ENCODE results near the gene CTXN3. TPM values are rescaled to one million over a fixed set of nuclear protein-coding genes. Genes with fewer than 3 reads are reported as not detected.

Gene CTXN3
- total and polyA plus RNA-seq, 2 donors (not counting 3 experiments of a cell fraction or from before 2014, with no cell fraction given) = not detected

DNA sequence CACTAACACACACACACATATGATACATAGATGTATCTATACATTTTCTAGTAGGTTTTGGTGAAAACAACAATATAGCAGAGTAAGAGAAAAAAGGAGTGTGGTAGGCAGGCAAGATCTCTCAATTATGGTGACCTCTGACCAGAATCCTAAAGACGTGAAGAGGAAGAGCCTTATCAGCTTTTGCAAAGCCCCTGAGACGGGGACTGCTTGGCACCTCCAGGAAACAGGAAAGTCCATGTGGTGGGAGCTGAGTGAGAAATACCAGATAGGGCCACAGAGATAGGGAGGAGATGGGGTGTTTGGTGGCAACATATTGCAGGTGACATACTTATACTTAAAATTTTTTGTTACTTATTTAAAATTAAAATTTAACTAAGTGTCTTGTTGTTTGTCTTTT is 39.9 kb upstream of the CTXN3 start:
- Histone ChIP-seq H3K27ac (ENCODE audit: insufficient read depth, low read depth, low read length) (no peak overlapping the region), H3K36me3 (ENCODE audit: control insufficient read depth in 2 of 2, extremely low read depth in 1 of 2, insufficient read depth in 2 of 2, low read length in 2 of 2) (no peaks in the 10 kb centered on the region), H3K9ac (replicated peaks; ENCODE audit: extremely low read depth, insufficient read depth, low read length) (no peak overlapping the region), H3K27me3 (ENCODE audit: control insufficient read depth in 2 of 2, insufficient read depth in 2 of 2, low read length in 2 of 2) (peaks cover 0 to 2% of the 10 kb centered on the region in 2 experiments), H3K9me1 (replicated peaks; ENCODE audit: control insufficient read depth, extremely low read depth, insufficient read depth, low read length) (no peaks in the 10 kb centered on the region), H3K4me2 (ENCODE audit: insufficient read depth, low read length) (no peak overlapping the region), H4K20me1 (replicated peaks; ENCODE audit: control insufficient read depth, extremely low read depth, insufficient read depth, low read length) (no peaks in the 10 kb centered on the region), H3K4me1 (ENCODE audit: control insufficient read depth, extremely low read depth, insufficient read depth, low read length) (no peaks in the 10 kb centered on the region), H3K79me2 (ENCODE audit: control insufficient read depth, insufficient read depth, low read length) (no peaks in the 10 kb centered on the region), H2AFZ (ENCODE audit: low read depth, low read length) (no peak overlapping the region), H3K4me3 (replicated peaks in 1 of 3; ENCODE audit: insufficient read depth in 1 of 3, low read depth in 1 of 3, low read length in 3 of 3) (no peak overlapping the region), H3K9me3 (replicated peaks; ENCODE audit: control insufficient read depth, insufficient read depth, low read length) (no peaks in the 10 kb centered on the region)
- FAIRE-seq (no peak), DNase-seq (ENCODE audit: low read depth, low spot score) (no peak)
- ChIA-PET CTCF (interaction anchor here (1.1 kb wide), 1 partner anchor 13 kb away, joined by 3 read pairs; no protein-coding TSS in a partner anchor), POLR2A (no interaction called here)
- dilution Hi-C loops (cut with MboI; ENCODE audit: extremely low pct_ligation_motif_present, low sequenced_read_pairs) (no loop called here), intact Hi-C loops (cut with micrococcal nuclease) (no loop called here)
- TF ChIP-seq POLR2AphosphoS5 (IDR thresholded peaks at IDR 0.05; ENCODE audit: insufficient read depth, low read depth, low read length) (no peak), MYC (IDR thresholded peaks at IDR 0.05; ENCODE audit: low read depth, low read length) (no peak), EZH2 (IDR thresholded peaks at IDR 0.05; ENCODE audit: borderline replicate concordance, low read depth, low read length, severe bottlenecking) (no peak), FOS (IDR thresholded peaks at IDR 0.05; ENCODE audit: borderline replicate concordance, insufficient read depth, low read length) (no peak), POLR2A (IDR thresholded peaks at IDR 0.05; ENCODE audit: low read depth, low read length) (no peak), GATA2 (IDR thresholded peaks at IDR 0.05; ENCODE audit: insufficient read depth, insufficient read length, low read depth, low read length) (no peak), JUN (IDR thresholded peaks at IDR 0.05; ENCODE audit: borderline replicate concordance, insufficient read depth, insufficient read length, low read depth) (no peak)
- TF ChIP-seq, protein P1, sequence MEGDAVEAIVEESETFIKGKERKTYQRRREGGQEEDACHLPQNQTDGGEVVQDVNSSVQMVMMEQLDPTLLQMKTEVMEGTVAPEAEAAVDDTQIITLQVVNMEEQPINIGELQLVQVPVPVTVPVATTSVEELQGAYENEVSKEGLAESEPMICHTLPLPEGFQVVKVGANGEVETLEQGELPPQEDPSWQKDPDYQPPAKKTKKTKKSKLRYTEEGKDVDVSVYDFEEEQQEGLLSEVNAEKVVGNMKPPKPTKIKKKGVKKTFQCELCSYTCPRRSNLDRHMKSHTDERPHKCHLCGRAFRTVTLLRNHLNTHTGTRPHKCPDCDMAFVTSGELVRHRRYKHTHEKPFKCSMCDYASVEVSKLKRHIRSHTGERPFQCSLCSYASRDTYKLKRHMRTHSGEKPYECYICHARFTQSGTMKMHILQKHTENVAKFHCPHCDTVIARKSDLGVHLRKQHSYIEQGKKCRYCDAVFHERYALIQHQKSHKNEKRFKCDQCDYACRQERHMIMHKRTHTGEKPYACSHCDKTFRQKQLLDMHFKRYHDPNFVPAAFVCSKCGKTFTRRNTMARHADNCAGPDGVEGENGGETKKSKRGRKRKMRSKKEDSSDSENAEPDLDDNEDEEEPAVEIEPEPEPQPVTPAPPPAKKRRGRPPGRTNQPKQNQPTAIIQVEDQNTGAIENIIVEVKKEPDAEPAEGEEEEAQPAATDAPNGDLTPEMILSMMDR (IDR thresholded peaks at IDR 0.05; ENCODE audit: extremely low read depth in 1 of 2, insufficient read depth in 1 of 2, low read depth in 1 of 2, low read length in 2 of 2) = no peak
- TF ChIP-seq, protein P2, sequence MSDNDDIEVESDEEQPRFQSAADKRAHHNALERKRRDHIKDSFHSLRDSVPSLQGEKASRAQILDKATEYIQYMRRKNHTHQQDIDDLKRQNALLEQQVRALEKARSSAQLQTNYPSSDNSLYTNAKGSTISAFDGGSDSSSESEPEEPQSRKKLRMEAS (IDR thresholded peaks at IDR 0.05; ENCODE audit: insufficient read depth, insufficient read length) = no peak
- no TSS peak for BruUV-seq (replicated peaks)
